Measurements from ENCODE around the gene BRMS1.

GRCh38 chr11:66292543-66293332 lies 52.2 kb downstream of the BRMS1 start:
- TF ChIP-seq EZH2phosphoT487 (IDR thresholded peaks at IDR 0.05; ENCODE audit: insufficient read depth, low read depth) (no peak), EZH2 (IDR thresholded peaks at IDR 0.05; ENCODE audit: insufficient read depth, poor library complexity, severe bottlenecking) (no peak)
